ENCODE data around the gene NOS3.
"Not testable (repeated sequence)": the region's sequence is repeated elsewhere in the genome, so short reads cannot be mapped to it uniquely, and the experiment has no call there.

NOS3 gene

DNA sequence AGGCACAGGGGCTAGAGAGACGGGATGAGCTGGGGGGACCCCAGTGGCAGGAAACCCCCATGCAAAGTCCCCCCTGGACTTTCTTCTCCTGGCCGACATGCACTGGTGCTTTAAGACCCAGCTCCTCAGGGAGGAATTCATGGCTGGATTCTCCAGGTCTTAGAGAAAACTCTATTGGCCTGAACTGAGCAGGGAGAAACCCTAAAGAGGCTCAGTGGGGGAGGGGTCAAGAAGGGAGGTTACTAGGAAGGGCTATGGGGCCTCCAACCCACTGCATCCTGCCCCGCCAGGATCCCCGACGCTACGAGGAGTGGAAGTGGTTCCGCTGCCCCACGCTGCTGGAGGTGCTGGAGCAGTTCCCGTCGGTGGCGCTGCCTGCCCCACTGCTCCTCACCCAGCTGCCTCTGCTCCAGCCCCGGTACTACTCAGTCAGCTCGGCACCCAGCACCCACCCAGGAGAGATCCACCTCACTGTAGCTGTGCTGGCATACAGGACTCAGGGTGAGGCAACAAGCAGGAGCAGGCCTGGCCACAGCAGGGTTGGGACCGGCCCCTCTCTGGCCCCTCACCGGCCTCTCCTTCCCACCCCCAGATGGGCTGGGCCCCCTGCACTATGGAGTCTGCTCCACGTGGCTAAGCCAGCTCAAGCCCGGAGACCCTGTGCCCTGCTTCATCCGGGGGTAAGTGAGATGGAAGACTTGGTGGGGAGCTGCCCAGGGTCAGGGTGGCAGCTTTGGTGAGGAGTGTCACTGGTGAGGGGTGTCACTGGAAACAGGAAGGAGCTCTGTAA is 19.7 kb downstream of the NOS3 start:
- H3K4me1 ChIP-seq (ENCODE audit: control extremely low read depth in 1 of 4, control insufficient read depth in 4 of 4, insufficient read depth in 4 of 4, low read length in 3 of 4): peaks cover 0 to 47% (median 39%) of the 10 kb centered on the region in 4 experiments
- H3K27me3 ChIP-seq (replicated peaks in 2 of 5; ENCODE audit: control insufficient read depth in 4 of 5, insufficient read depth in 5 of 5, low read length in 4 of 5): peaks cover 0 to 42% (median 4%) of the 10 kb centered on the region in 5 experiments
- POLR2A ChIA-PET: interaction anchor here (0.8 to 1.3 kb wide), 3 partner anchors 16 to 93 kb away, joined by 3 to 4 read pairs (median 3); no protein-coding TSS in a partner anchor
- WGBS (ENCODE audit: insufficient coverage): 26% methylated on average over 15 of the region's 18 CpGs
- no peaks in the 10 kb centered on the region for H3K36me3 ChIP-seq (ENCODE audit: control insufficient read depth in 4 of 4, insufficient read depth in 4 of 4, low read length in 3 of 4)
- H3K9me3 ChIP-seq (ENCODE audit: control extremely low read depth in 1 of 5, control insufficient read depth in 4 of 5, insufficient read depth in 2 of 5, low read depth in 1 of 5, low read length in 4 of 5): no peaks in the 10 kb centered on the region
- H3K27ac ChIP-seq (ENCODE audit: insufficient read depth in 1 of 2, low read depth in 1 of 2, low read length in 2 of 2, poor library complexity in 1 of 2, severe bottlenecking in 2 of 2): peak overlapping the region in 1 of 2 experiments; percentile 34
- H3K4me3 ChIP-seq (ENCODE audit: control insufficient read depth in 1 of 7, extremely low read depth in 1 of 7, insufficient read depth in 4 of 7, low read depth in 2 of 7, low read length in 6 of 7): no peak overlapping the region
- peak in 2 of 3 donors; percentile 43 to 46 for DNase-seq
- CTCF ChIA-PET: interaction anchor here (0.9 to 10.5 kb wide), 12 partner anchors 8 to 561 kb away, joined by 3 to 101 read pairs (median 20); partner anchors contain the start of genes ABCB8, ATG9B, NOS3 and TMUB1

DNA sequence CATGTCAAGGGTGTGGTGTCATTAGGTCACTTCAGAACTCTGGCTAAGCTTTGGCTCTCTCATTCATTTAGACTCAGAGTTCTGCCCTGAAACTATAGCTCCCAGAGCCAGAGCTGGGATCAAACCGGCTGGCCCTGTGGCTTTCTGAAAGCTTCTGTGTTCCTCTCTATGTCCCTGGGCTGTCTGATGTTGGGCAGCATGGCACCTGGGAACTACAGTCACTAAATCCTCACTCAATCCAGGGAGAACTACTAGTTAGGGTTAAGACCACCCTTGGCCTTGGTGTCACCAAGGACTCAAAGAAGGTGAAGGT is 20.2 kb downstream of the NOS3 start:
- CTCF ChIA-PET: interaction anchor here (0.9 to 10.5 kb wide), 11 partner anchors 7 to 164 kb away, joined by 3 to 101 read pairs (median 17); partner anchors contain the start of genes ABCB8, ATG9B, NOS3 and TMUB1
- Histone ChIP-seq H3K27me3 (replicated peaks in 2 of 5; ENCODE audit: control insufficient read depth in 4 of 5, insufficient read depth in 5 of 5, low read length in 4 of 5) (peaks cover 0 to 42% (median 4%) of the 10 kb centered on the region in 5 experiments), H3K27ac (ENCODE audit: insufficient read depth in 1 of 2, low read depth in 1 of 2, low read length in 2 of 2, poor library complexity in 1 of 2, severe bottlenecking in 2 of 2) (peak overlapping the region in 1 of 2 experiments; percentile 34), H3K9me3 (ENCODE audit: control extremely low read depth in 1 of 5, control insufficient read depth in 4 of 5, insufficient read depth in 2 of 5, low read depth in 1 of 5, low read length in 4 of 5) (no peaks in the 10 kb centered on the region), H3K4me1 (ENCODE audit: control extremely low read depth in 1 of 4, control insufficient read depth in 4 of 4, insufficient read depth in 4 of 4, low read length in 3 of 4) (peaks cover 0 to 47% (median 39%) of the 10 kb centered on the region in 4 experiments), H3K36me3 (ENCODE audit: control insufficient read depth in 4 of 4, insufficient read depth in 4 of 4, low read length in 3 of 4) (no peaks in the 10 kb centered on the region), H3K4me3 (ENCODE audit: control insufficient read depth in 1 of 7, extremely low read depth in 1 of 7, insufficient read depth in 4 of 7, low read depth in 2 of 7, low read length in 6 of 7) (no peak overlapping the region)
- POLR2A ChIA-PET: interaction anchor here (1.3 kb wide), 1 partner anchor 17 kb away, joined by 3 read pairs; no protein-coding TSS in a partner anchor
- 71% methylated on average over 1 of the region's 1 CpG for WGBS (ENCODE audit: insufficient coverage)
- no peak for DNase-seq

GRCh38 chr7:151011616-151012015 is 20.8 kb downstream of the NOS3 start:
- not testable (repeated sequence) for DNase-seq; H3K4me3 ChIP-seq (ENCODE audit: control insufficient read depth in 1 of 7, extremely low read depth in 1 of 7, insufficient read depth in 4 of 7, low read depth in 2 of 7, low read length in 6 of 7); H3K27ac ChIP-seq (ENCODE audit: insufficient read depth in 1 of 2, low read depth in 1 of 2, low read length in 2 of 2, poor library complexity in 1 of 2, severe bottlenecking in 2 of 2); H3K9me3 ChIP-seq (ENCODE audit: control extremely low read depth in 1 of 5, control insufficient read depth in 4 of 5, insufficient read depth in 2 of 5, low read depth in 1 of 5, low read length in 4 of 5); H3K36me3 ChIP-seq (ENCODE audit: control insufficient read depth in 4 of 4, insufficient read depth in 4 of 4, low read length in 3 of 4)
- CTCF ChIA-PET: interaction anchor here (0.9 to 10.5 kb wide), 9 partner anchors 12 to 163 kb away, joined by 3 to 101 read pairs (median 7); partner anchors contain the start of genes ABCB8, ATG9B and NOS3
- Histone ChIP-seq H3K27me3 (replicated peaks in 2 of 5; ENCODE audit: control insufficient read depth in 4 of 5, insufficient read depth in 5 of 5, low read length in 4 of 5) (peaks cover 0 to 42% (median 4%) of the 10 kb centered on the region in 5 experiments), H3K4me1 (ENCODE audit: control extremely low read depth in 1 of 4, control insufficient read depth in 4 of 4, insufficient read depth in 4 of 4, low read length in 3 of 4) (peaks cover 0 to 47% (median 39%) of the 10 kb centered on the region in 4 experiments)
- WGBS (ENCODE audit: insufficient coverage): 90% methylated on average over 11 of the region's 12 CpGs
- POLR2A ChIA-PET: interaction anchor here (0.5 to 0.7 kb wide), 2 partner anchors 26 to 1785 kb away, joined by 3 to 5 read pairs; no protein-coding TSS in a partner anchor

- WGBS (ENCODE audit: insufficient coverage): 77% methylated on average over 5 of the region's 6 CpGs
- peaks cover 0 to 47% (median 39%) of the 10 kb centered on the region in 4 experiments for H3K4me1 ChIP-seq (ENCODE audit: control extremely low read depth in 1 of 4, control insufficient read depth in 4 of 4, insufficient read depth in 4 of 4, low read length in 3 of 4)
- POLR2A ChIA-PET: interaction anchor here (0.7 kb wide), 1 partner anchor 1786 kb away, joined by 5 read pairs; no protein-coding TSS in a partner anchor
These were observed 21.3 kb downstream of the NOS3 start for GRCh38 chr7:151012031-151012692.

GRCh38 chr7:151012911-151013347 is 22.1 kb downstream of the NOS3 start:
- peak in 2 of 3 donors; percentile 62 to 64 for DNase-seq
- no peaks in the 10 kb centered on the region for H3K9me3 ChIP-seq (ENCODE audit: control extremely low read depth in 1 of 5, control insufficient read depth in 4 of 5, insufficient read depth in 2 of 5, low read depth in 1 of 5, low read length in 4 of 5)
- 25% methylated on average over 22 of the region's 23 CpGs for WGBS (ENCODE audit: insufficient coverage)
- H3K4me3 ChIP-seq (ENCODE audit: control insufficient read depth in 1 of 7, extremely low read depth in 1 of 7, insufficient read depth in 4 of 7, low read depth in 2 of 7, low read length in 6 of 7): peak overlapping the region in 2 of 7 experiments; percentile 50 to 52
- H3K4me1 ChIP-seq (ENCODE audit: control extremely low read depth in 1 of 4, control insufficient read depth in 4 of 4, insufficient read depth in 4 of 4, low read length in 3 of 4): peaks cover 0 to 48% (median 39%) of the 10 kb centered on the region in 4 experiments
- no peaks in the 10 kb centered on the region for H3K36me3 ChIP-seq (ENCODE audit: control insufficient read depth in 4 of 4, insufficient read depth in 4 of 4, low read length in 3 of 4)
- CTCF ChIA-PET: interaction anchor here (0.7 to 10.5 kb wide), 13 partner anchors 11 to 122 kb away, joined by 3 to 101 read pairs (median 4); partner anchors contain the start of genes ABCB8, ATG9B and NOS3
- peaks cover 0 to 36% (median 4%) of the 10 kb centered on the region in 5 experiments for H3K27me3 ChIP-seq (replicated peaks in 2 of 5; ENCODE audit: control insufficient read depth in 4 of 5, insufficient read depth in 5 of 5, low read length in 4 of 5)
- no peak overlapping the region for H3K27ac ChIP-seq (ENCODE audit: insufficient read depth in 1 of 2, low read depth in 1 of 2, low read length in 2 of 2, poor library complexity in 1 of 2, severe bottlenecking in 2 of 2)
- POLR2A ChIA-PET: no interaction called here

More at GRCh38 chr7:151012031-151012692, 21.3 kb downstream of the NOS3 start:
- no peak overlapping the region for H3K27ac ChIP-seq (ENCODE audit: insufficient read depth in 1 of 2, low read depth in 1 of 2, low read length in 2 of 2, poor library complexity in 1 of 2, severe bottlenecking in 2 of 2)
- H3K9me3 ChIP-seq (ENCODE audit: control extremely low read depth in 1 of 5, control insufficient read depth in 4 of 5, insufficient read depth in 2 of 5, low read depth in 1 of 5, low read length in 4 of 5): no peaks in the 10 kb centered on the region
- peaks cover 0 to 44% (median 4%) of the 10 kb centered on the region in 5 experiments for H3K27me3 ChIP-seq (replicated peaks in 2 of 5; ENCODE audit: control insufficient read depth in 4 of 5, insufficient read depth in 5 of 5, low read length in 4 of 5)
- DNase-seq: no peak
- no peaks in the 10 kb centered on the region for H3K36me3 ChIP-seq (ENCODE audit: control insufficient read depth in 4 of 4, insufficient read depth in 4 of 4, low read length in 3 of 4)
- H3K4me3 ChIP-seq (ENCODE audit: control insufficient read depth in 1 of 7, extremely low read depth in 1 of 7, insufficient read depth in 4 of 7, low read depth in 2 of 7, low read length in 6 of 7): no peak overlapping the region
- CTCF ChIA-PET: interaction anchor here (0.8 to 10.5 kb wide), 11 partner anchors 11 to 163 kb away, joined by 3 to 101 read pairs (median 4); partner anchors contain the start of genes ATG9B and NOS3

- Histone ChIP-seq H3K4me3 (ENCODE audit: control insufficient read depth in 1 of 7, extremely low read depth in 1 of 7, insufficient read depth in 4 of 7, low read depth in 2 of 7, low read length in 6 of 7) (peak overlapping the region in 2 of 7 experiments; percentile 50 to 79), H3K27ac (ENCODE audit: insufficient read depth in 1 of 2, low read depth in 1 of 2, low read length in 2 of 2, poor library complexity in 1 of 2, severe bottlenecking in 2 of 2) (no peak overlapping the region), H3K36me3 (ENCODE audit: control insufficient read depth in 4 of 4, insufficient read depth in 4 of 4, low read length in 3 of 4) (no peaks in the 10 kb centered on the region)
These were observed 22.5 kb downstream of the NOS3 start for GRCh38 chr7:151013356-151013732.

More at GRCh38 chr7:151013356-151013732, 22.5 kb downstream of the NOS3 start:
- Histone ChIP-seq H3K27me3 (replicated peaks in 2 of 5; ENCODE audit: control insufficient read depth in 4 of 5, insufficient read depth in 5 of 5, low read length in 4 of 5) (peaks cover 0 to 33% (median 4%) of the 10 kb centered on the region in 5 experiments), H3K9me3 (ENCODE audit: control extremely low read depth in 1 of 5, control insufficient read depth in 4 of 5, insufficient read depth in 2 of 5, low read depth in 1 of 5, low read length in 4 of 5) (no peaks in the 10 kb centered on the region), H3K4me1 (ENCODE audit: control extremely low read depth in 1 of 4, control insufficient read depth in 4 of 4, insufficient read depth in 4 of 4, low read length in 3 of 4) (peaks cover 0 to 48% (median 42%) of the 10 kb centered on the region in 4 experiments)
- CTCF ChIA-PET: interaction anchor here (0.7 to 10.5 kb wide), 11 partner anchors 8 to 99 kb away, joined by 3 to 101 read pairs (median 4); partner anchors contain the start of genes ABCB8, ATG9B and NOS3
- POLR2A ChIA-PET: interaction anchor here (0.7 kb wide), 1 partner anchor 75 kb away, joined by 3 read pairs; no protein-coding TSS in a partner anchor
- DNase-seq: no peak
- 5% methylated on average over 13 of the region's 26 CpGs for WGBS (ENCODE audit: insufficient coverage)
